BLaER1 treated with 17β-estradiol and CSF1 and Interleukin-3, amounts not matched to agents 10 nM and 100 nM (cell line): ENCODE data around the gene PCDH1.
A peak's percentile ranks its signal among the peaks of the same experiment; 100 is the strongest.

ENCODE experiments used
- H3K27ac ChIP-seq, 11 experiments: shearing (Covaris generic); formaldehyde crosslinking; 2 replicates each; pipeline ENCODE4 v1.8.1; 2022
- H3K27me3 ChIP-seq, 11 experiments: shearing (Covaris generic); formaldehyde crosslinking; 2 replicates each; pipeline ENCODE4 v1.8.1; 2022
- H3K36me3 ChIP-seq, 11 experiments: shearing (Covaris generic); formaldehyde crosslinking; 2 replicates each; pipeline ENCODE4 v1.8.1; 2022
- H3K4me1 ChIP-seq, 10 experiments: shearing (Covaris generic); formaldehyde crosslinking; 2 replicates each; pipeline ENCODE4 v1.8.1; 2022
- H3K4me2 ChIP-seq, 11 experiments: shearing (Covaris generic); formaldehyde crosslinking; 2 replicates each; pipeline ENCODE4 v1.8.1; 2022
- H3K4me3 ChIP-seq, 10 experiments: shearing (Covaris generic); formaldehyde crosslinking; 2 replicates each; pipeline ENCODE4 v1.8.1; 2022
- H3K9ac ChIP-seq, 11 experiments: shearing (Covaris generic); formaldehyde crosslinking; 2 replicates each; pipeline ENCODE4 v1.8.1; 2022
- H3K9me3 ChIP-seq, 11 experiments: shearing (Covaris generic); formaldehyde crosslinking; replicated peaks in 1 of 11; 2 replicates each; pipeline ENCODE4 v1.8.1; 2022
- H4K20me1 ChIP-seq, 11 experiments: shearing (Covaris generic); formaldehyde crosslinking; 2 replicates each; pipeline ENCODE4 v1.8.1; 2022
- Cebpa-rat ChIP-seq, 11 experiments: shearing (Covaris generic); IDR thresholded peaks; 2 replicates each; pipeline ENCODE4 v1.8.1; 2022

Gene PCDH1

DNA sequence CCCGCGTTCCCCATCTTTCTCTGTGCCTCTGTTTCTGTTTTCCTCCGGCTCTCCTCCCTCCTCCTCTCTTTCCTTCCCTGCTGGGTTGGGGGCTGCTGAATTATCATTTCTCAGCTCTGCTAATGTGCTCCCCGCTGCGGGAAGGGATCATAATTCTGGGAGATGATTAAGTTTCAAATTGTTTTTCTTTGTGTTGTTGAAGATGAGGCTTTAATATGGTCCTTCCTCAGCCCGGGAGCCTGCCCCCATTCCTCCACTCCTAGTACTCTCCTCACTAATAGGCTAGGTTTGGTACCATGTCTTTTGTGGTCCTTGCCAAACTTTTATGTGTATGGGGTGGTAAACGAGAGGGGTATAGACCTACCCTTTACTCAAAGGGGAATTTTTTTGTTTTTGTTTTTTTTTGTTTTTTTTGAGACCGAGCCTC is 5.7 kb upstream of the PCDH1 start:
- Histone ChIP-seq H3K4me2 (no peak overlapping the region), H3K27ac (no peak overlapping the region), H3K9ac (no peak overlapping the region), H3K27me3 (peaks cover 34 to 58% (median 43%) of the 10 kb centered on the region in 11 experiments), H4K20me1 (peaks cover 0 to 39% (median 4%) of the 10 kb centered on the region in 11 experiments; a peak in 10 of 22 replicates), H3K36me3 (no peaks in the 10 kb centered on the region), H3K4me1 (peaks cover 22 to 35% (median 28%) of the 10 kb centered on the region in 10 experiments), H3K4me3 (no peak overlapping the region), H3K9me3 (no peaks in the 10 kb centered on the region)
- TF ChIP-seq Cebpa-rat (IDR thresholded peaks at IDR 0.05), result no peak

DNA sequence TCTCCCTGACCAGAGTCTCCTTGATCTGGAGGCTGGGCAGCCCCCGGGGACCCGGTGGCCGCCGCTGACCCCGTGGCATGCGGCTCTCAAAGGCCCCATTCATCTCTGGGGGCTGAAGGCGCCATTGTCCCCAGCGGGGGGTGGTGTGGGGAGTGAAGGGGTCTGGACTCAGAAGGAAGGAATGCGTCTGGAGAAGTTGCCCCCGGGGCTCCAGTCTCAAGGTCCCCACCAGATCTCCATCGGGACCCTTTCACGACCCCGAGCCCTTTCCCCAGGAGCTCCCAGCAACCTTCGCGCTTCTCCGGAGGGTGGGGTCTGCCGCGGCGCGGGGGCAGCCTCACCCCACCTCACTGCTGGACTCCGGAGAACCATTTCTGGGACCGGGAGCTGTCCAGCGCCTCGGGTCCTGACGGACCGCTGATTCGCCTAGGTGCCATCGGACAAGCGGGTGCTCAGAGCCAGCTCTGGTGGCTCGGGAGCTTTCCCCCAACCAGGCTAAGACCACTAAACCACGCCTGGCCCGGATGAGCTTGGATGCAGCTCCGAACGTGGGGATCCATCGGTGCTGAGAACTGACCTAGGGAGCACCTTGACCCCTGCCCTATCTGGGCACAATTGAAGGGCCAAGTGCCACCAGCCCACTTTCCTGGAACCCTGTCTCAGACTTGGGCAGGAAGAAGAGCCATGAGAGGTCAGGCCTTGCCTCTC is 5.1 kb upstream of the PCDH1 start:
- H3K27ac ChIP-seq, result no peak overlapping the region
- peaks cover 24 to 37% (median 30%) of the 10 kb centered on the region in 10 experiments for H3K4me1 ChIP-seq
- H3K4me3 ChIP-seq, result no peak overlapping the region

GRCh38 chr5:141882594-141883183 is 4.5 kb upstream of the PCDH1 start:
- no peak for TF ChIP-seq Cebpa-rat (IDR thresholded peaks at IDR 0.05)
- no peak overlapping the region for H3K9ac ChIP-seq
- no peak overlapping the region for H3K27ac ChIP-seq
- H3K4me1 ChIP-seq, result peaks cover 28 to 42% (median 34%) of the 10 kb centered on the region in 10 experiments
- H3K9me3 ChIP-seq, result no peaks in the 10 kb centered on the region
- peaks cover 46 to 70% (median 55%) of the 10 kb centered on the region in 11 experiments for H3K27me3 ChIP-seq
- H4K20me1 ChIP-seq, result peaks cover 0 to 47% (median 9%) of the 10 kb centered on the region in 11 experiments; a peak in 15 of 22 replicates
- H3K36me3 ChIP-seq, result no peaks in the 10 kb centered on the region
- no peak overlapping the region for H3K4me3 ChIP-seq
- H3K4me2 ChIP-seq, result peak overlapping the region in 7 of 11 experiments; percentile 7 to 33 (median 16); a peak in 7 of 22 replicates

More for the DNA sequence above, 5.1 kb upstream of the PCDH1 start:
- no peak overlapping the region for H3K9ac ChIP-seq
- H3K27me3 ChIP-seq, result peaks cover 39 to 64% (median 48%) of the 10 kb centered on the region in 11 experiments
- 0 out of 22 replicates have a peak overlapping the region, but pooled peaks of 2 of the 11 experiments have one; percentile 7 to 16 for H3K4me2 ChIP-seq
- H3K36me3 ChIP-seq, result no peaks in the 10 kb centered on the region
- peaks cover 0 to 43% (median 5%) of the 10 kb centered on the region in 11 experiments; a peak in 11 of 22 replicates for H4K20me1 ChIP-seq
- no peak for TF ChIP-seq Cebpa-rat (IDR thresholded peaks at IDR 0.05)
- no peaks in the 10 kb centered on the region for H3K9me3 ChIP-seq

DNA sequence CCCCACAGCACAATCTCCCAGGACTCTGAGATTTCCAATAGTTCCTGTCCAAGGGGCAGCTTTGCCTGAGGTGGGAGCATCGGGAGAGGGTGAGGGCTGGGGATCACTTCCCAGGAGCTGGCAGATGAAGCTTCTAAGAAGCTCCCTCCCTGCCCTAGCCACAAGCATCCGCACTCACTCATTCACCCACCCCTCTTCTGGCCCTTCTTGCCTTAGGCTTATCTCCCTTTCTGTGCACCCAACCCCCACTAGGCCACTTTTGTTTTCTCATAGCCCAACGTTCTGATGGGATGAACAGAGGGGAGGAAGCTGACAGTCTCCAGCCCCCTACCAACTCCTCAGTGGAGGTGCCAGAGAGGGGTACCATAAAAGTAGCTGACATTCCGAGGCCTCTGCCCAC is 3.7 kb upstream of the PCDH1 start:
- Histone ChIP-seq H3K9me3 (no peaks in the 10 kb centered on the region), H3K4me2 (peak overlapping the region in 2 of 11 experiments; percentile 10 to 16; a peak in 2 of 22 replicates), H3K4me3 (no peak overlapping the region), H3K36me3 (no peaks in the 10 kb centered on the region), H3K9ac (0 out of 22 replicates have a peak overlapping the region, but pooled peaks of 1 of the 11 experiments have one; percentile 5), H4K20me1 (peaks cover 0 to 55% (median 14%) of the 10 kb centered on the region in 11 experiments; a peak in 15 of 22 replicates), H3K27ac (no peak overlapping the region), H3K27me3 (peaks cover 54 to 78% (median 63%) of the 10 kb centered on the region in 11 experiments), H3K4me1 (peaks cover 30 to 46% (median 38%) of the 10 kb centered on the region in 10 experiments)
- no peak for TF ChIP-seq Cebpa-rat (IDR thresholded peaks at IDR 0.05)

DNA sequence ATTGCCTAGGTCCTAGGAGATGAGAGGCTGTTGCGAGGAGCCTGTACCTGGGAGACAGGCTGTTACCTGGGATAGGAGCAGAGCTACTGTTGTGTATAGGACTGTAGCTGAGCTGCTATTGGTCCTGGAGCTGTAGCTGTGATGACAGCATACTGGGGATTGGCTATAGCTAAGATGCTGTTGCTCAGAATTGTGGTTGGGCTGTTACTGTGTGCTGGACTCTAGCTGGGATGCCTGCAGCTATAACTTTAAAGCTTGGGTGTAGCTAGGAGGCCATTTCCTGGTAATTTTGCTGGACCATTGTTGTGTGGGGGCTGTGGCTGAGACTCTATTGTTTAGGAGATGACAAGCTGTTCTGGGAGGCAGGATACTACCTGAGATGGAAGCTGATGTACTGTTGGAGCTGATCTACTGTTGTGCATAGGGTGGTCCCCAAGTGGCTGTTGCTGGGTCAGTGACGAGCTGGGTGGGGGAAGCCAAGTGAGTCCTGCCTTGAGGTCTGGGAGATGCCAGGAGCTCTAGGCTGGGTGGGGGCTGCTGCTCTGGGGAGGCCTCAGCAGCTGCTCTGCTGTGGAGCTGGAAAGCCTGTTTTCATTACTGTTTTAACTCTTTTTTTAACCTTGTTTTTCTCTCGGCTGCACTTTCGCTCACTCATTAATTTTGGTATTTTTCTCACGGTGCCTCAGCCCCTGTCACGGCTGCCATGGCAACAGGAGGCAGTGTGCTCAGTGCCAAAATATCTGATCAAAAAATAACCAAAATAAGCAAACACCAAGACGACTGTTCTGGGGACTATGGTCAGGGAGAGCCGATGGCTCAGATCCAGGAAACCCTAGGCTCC is 3.0 kb upstream of the PCDH1 start:
- Histone ChIP-seq H3K27ac (no peak overlapping the region), H3K4me2 (peak overlapping the region in 2 of 11 experiments; percentile 67 to 80; a peak in 2 of 22 replicates), H4K20me1 (peaks cover 0 to 62% (median 19%) of the 10 kb centered on the region in 11 experiments; a peak in 16 of 22 replicates), H3K9ac (0 out of 22 replicates have a peak overlapping the region, but pooled peaks of 1 of the 11 experiments have one; percentile 5), H3K4me3 (no peak overlapping the region), H3K36me3 (no peaks in the 10 kb centered on the region), H3K27me3 (peaks cover 61 to 85% (median 70%) of the 10 kb centered on the region in 11 experiments), H3K9me3 (no peaks in the 10 kb centered on the region), H3K4me1 (peaks cover 30 to 53% (median 45%) of the 10 kb centered on the region in 10 experiments)
- no peak for TF ChIP-seq Cebpa-rat (IDR thresholded peaks at IDR 0.05)

- Histone ChIP-seq H3K4me1 (peaks cover 30 to 54% (median 45%) of the 10 kb centered on the region in 10 experiments), H3K9ac (peak overlapping the region in 1 of 11 experiments; percentile 29; a peak in 2 of 22 replicates), H3K27me3 (peaks cover 71 to 96% (median 80%) of the 10 kb centered on the region in 11 experiments), H3K4me2 (peak overlapping the region; percentile 47 to 90 (median 69); a peak in 19 of 22 replicates), H3K9me3 (no peaks in the 10 kb centered on the region), H4K20me1 (peaks cover 0 to 71% (median 19%) of the 10 kb centered on the region in 11 experiments; a peak in 16 of 22 replicates), H3K27ac (no peak overlapping the region), H3K36me3 (no peaks in the 10 kb centered on the region), H3K4me3 (no peak overlapping the region)
- no peak for TF ChIP-seq Cebpa-rat (IDR thresholded peaks at IDR 0.05)
Observed at GRCh38 chr5:141879941-141880738, 1.9 kb upstream of the PCDH1 start.

GRCh38 chr5:141879426-141879759 is 1.2 kb upstream of the PCDH1 start:
- Histone ChIP-seq H3K4me2 (peak overlapping the region; percentile 47 to 90 (median 69); a peak in 20 of 22 replicates), H3K9me3 (no peaks in the 10 kb centered on the region), H3K27me3 (peaks cover 76 to 97% (median 82%) of the 10 kb centered on the region in 11 experiments), H3K9ac (no peak overlapping the region; a peak in 1 of 22 replicates), H3K27ac (no peak overlapping the region), H3K4me1 (peaks cover 30 to 54% (median 45%) of the 10 kb centered on the region in 10 experiments), H3K36me3 (no peaks in the 10 kb centered on the region), H3K4me3 (no peak overlapping the region), H4K20me1 (peaks cover 0 to 72% (median 19%) of the 10 kb centered on the region in 11 experiments; a peak in 16 of 22 replicates)
- TF ChIP-seq Cebpa-rat (IDR thresholded peaks at IDR 0.05), result no peak
